Stomach (tissue), 4 donors: ENCODE data around the gene RPS6KA4.

Experiments used
- EP300 ChIP-seq: sonication (generic); formaldehyde crosslinking; IDR thresholded peaks from one replicate; pipeline ENCODE4 v1.6.1; 2017; ENCODE audit warnings: antibody characterized with exemption
- POLR2A ChIP-seq, 4 donors: fragments of 450-650 bp; IDR thresholded peaks; one replicate each; pipeline ENCODE4 v1.6.1; 2016; ENCODE audit warnings: antibody characterized with exemption in 4 of 4, control low read depth in 2 of 4, mild to moderate bottlenecking in 1 of 4, moderate library complexity in 1 of 4
- POLR2AphosphoS5 ChIP-seq, 3 donors: sonication (generic); formaldehyde crosslinking; IDR thresholded peaks; one replicate each; pipeline ENCODE4 v1.6.1; 2016; ENCODE audit warnings: antibody characterized with exemption in 3 of 3
- TF ChIP-seq, protein P1 (sequence below), 7 experiments: fragments of 450-650 bp in 4 of 7; fragments of 200-600 bp in 3 of 7; sonication (generic) in 3 of 7; IDR thresholded peaks; one replicate each; pipeline ENCODE4 v1.5.1; 2016 to 2019; ENCODE audit warnings: antibody characterized with exemption in 7 of 7, control low read depth in 2 of 7, mild to moderate bottlenecking in 1 of 7

DNA sequence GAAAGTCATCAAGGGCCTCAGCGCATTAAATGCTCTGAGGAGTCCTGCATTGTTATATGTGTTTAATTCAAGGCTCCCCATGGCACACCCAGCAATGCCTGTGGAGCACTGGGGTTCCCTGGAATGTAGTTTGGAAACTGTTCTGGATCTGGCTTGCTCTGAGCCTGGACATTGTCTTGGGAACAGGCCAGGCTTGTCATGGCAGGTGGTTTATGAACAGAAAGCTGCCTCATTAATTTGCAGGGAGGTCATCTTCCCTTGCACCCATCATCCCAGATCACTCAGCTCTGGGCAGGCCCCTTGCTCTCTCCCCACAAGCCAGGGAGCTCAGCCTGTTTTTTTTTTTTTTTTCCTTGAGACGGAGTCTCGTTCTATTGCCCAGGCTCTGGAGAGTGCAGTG is 32.9 kb downstream of the RPS6KA4 start:
- no peak for TF ChIP-seq EP300
- TF ChIP-seq, protein P1, sequence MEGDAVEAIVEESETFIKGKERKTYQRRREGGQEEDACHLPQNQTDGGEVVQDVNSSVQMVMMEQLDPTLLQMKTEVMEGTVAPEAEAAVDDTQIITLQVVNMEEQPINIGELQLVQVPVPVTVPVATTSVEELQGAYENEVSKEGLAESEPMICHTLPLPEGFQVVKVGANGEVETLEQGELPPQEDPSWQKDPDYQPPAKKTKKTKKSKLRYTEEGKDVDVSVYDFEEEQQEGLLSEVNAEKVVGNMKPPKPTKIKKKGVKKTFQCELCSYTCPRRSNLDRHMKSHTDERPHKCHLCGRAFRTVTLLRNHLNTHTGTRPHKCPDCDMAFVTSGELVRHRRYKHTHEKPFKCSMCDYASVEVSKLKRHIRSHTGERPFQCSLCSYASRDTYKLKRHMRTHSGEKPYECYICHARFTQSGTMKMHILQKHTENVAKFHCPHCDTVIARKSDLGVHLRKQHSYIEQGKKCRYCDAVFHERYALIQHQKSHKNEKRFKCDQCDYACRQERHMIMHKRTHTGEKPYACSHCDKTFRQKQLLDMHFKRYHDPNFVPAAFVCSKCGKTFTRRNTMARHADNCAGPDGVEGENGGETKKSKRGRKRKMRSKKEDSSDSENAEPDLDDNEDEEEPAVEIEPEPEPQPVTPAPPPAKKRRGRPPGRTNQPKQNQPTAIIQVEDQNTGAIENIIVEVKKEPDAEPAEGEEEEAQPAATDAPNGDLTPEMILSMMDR (IDR thresholded peaks at IDR 0.05): no peak
- TF ChIP-seq POLR2AphosphoS5 (IDR thresholded peaks at IDR 0.05): no peak
- TF ChIP-seq POLR2A (IDR thresholded peaks at IDR 0.05): no peak
